SK-N-SH (cell line): ENCODE measurements around the gene RFPL4A.

Experiments used
- CTCF ChIP-seq: fragments of 200-600 bp; sonication (generic); IDR thresholded peaks from 2 replicates; pipeline ENCODE4 v1.6.1; 2017; ENCODE audit warnings: antibody characterized with exemption, mild to moderate bottlenecking, moderate library complexity
- EP300 ChIP-seq, 2 experiments: IDR thresholded peaks; 2 replicates each; pipeline versions ENCODE4 v1.4.0 to v1.6.1; 2012; ENCODE audit warnings: borderline replicate concordance in 1 of 2, low read depth in 1 of 2, low read length in 1 of 2
- FOXM1 ChIP-seq: IDR thresholded peaks from 2 replicates; pipeline ENCODE4 v1.4.0; 2012; ENCODE audit warnings: low read depth, mild to moderate bottlenecking
- JUND ChIP-seq: IDR thresholded peaks from 2 replicates; pipeline ENCODE4 v1.4.0; 2012
- MXI1 ChIP-seq: IDR thresholded peaks from 2 replicates; pipeline ENCODE4 v1.6.1; 2012; ENCODE audit warnings: mild to moderate bottlenecking, low read depth, low read length, improper control_type of control experiment
- NFIC ChIP-seq: IDR thresholded peaks from 2 replicates; pipeline ENCODE4 v1.4.0; 2012; ENCODE audit warnings: borderline replicate concordance
- RAD21 ChIP-seq: IDR thresholded peaks from 2 replicates; pipeline ENCODE4 v1.6.1; 2012; ENCODE audit warnings: mild to moderate bottlenecking, low read length
- RXRA ChIP-seq: IDR thresholded peaks from 2 replicates; pipeline ENCODE4 v1.4.0; 2012; ENCODE audit warnings: low read depth, mild to moderate bottlenecking, borderline replicate concordance
- SIN3A ChIP-seq: IDR thresholded peaks from 2 replicates; pipeline ENCODE4 v1.6.1; 2012; ENCODE audit warnings: low read depth, mild to moderate bottlenecking, low read length, moderate library complexity, borderline replicate concordance
- TAF1 ChIP-seq: IDR thresholded peaks from 2 replicates; pipeline ENCODE4 v1.6.1; 2012; ENCODE audit warnings: low read depth, mild to moderate bottlenecking, low read length, moderate library complexity, borderline replicate concordance
- TCF12 ChIP-seq: IDR thresholded peaks from 2 replicates; pipeline ENCODE4 v1.4.0; 2012
- YY1 ChIP-seq: IDR thresholded peaks from 2 replicates; pipeline ENCODE4 v1.4.0; 2012; ENCODE audit warnings: low read depth, mild to moderate bottlenecking
- TF ChIP-seq, protein P1 (sequence below): IDR thresholded peaks from 2 replicates; pipeline ENCODE4 v1.6.1; 2012; ENCODE audit warnings: mild to moderate bottlenecking, low read depth, low read length, moderate library complexity

DNA sequence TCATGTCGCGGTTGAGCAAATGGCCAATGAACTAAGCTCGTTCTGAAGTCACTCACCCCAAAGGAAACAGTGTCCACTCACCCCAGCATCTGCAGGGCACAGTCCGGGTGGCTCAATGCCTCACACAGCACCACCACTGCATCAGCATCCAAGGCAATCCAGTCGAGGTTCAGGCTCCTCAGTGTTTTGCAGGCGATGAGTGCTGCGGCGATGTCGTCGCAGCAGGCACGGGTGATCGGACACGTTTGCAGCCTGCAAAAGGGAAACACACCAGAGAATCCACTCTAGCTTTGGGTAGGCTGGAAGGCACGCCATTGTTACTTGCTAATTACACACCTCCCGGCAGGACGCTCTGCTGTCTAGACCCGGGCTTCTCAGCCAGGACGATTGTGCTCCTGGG is 47.2 kb upstream of the RFPL4A start:
- no peak for TF ChIP-seq TAF1
- TF ChIP-seq YY1 = no peak
- no peak for TF ChIP-seq CTCF
- no peak for TF ChIP-seq RAD21
- TF ChIP-seq EP300 (IDR thresholded peaks at IDR 0.05; ENCODE audit: borderline replicate concordance in 1 of 2, low read depth in 1 of 2, low read length in 1 of 2) = no peak
- no peak for TF ChIP-seq NFIC
- no peak for TF ChIP-seq SIN3A
- TF ChIP-seq TCF12 = no peak
- no peak for TF ChIP-seq JUND
- TF ChIP-seq FOXM1 = no peak
- TF ChIP-seq MXI1 = no peak
- no peak for TF ChIP-seq RXRA
- TF ChIP-seq, protein P1, sequence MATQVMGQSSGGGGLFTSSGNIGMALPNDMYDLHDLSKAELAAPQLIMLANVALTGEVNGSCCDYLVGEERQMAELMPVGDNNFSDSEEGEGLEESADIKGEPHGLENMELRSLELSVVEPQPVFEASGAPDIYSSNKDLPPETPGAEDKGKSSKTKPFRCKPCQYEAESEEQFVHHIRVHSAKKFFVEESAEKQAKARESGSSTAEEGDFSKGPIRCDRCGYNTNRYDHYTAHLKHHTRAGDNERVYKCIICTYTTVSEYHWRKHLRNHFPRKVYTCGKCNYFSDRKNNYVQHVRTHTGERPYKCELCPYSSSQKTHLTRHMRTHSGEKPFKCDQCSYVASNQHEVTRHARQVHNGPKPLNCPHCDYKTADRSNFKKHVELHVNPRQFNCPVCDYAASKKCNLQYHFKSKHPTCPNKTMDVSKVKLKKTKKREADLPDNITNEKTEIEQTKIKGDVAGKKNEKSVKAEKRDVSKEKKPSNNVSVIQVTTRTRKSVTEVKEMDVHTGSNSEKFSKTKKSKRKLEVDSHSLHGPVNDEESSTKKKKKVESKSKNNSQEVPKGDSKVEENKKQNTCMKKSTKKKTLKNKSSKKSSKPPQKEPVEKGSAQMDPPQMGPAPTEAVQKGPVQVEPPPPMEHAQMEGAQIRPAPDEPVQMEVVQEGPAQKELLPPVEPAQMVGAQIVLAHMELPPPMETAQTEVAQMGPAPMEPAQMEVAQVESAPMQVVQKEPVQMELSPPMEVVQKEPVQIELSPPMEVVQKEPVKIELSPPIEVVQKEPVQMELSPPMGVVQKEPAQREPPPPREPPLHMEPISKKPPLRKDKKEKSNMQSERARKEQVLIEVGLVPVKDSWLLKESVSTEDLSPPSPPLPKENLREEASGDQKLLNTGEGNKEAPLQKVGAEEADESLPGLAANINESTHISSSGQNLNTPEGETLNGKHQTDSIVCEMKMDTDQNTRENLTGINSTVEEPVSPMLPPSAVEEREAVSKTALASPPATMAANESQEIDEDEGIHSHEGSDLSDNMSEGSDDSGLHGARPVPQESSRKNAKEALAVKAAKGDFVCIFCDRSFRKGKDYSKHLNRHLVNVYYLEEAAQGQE = no peak
